Right lung (tissue), 5 donors: ENCODE data around the gene CTF1. TPM values are rescaled to one million over a fixed set of nuclear protein-coding genes. Genes with fewer than 3 reads are reported as not detected.
A peak's percentile ranks its signal among the peaks of the same experiment; 100 is the strongest.

ENCODE experiments used
- DNase-seq, 2 donors: peaks; one replicate each; pipeline ENCODE4 v3.0.0-alpha.2; 2013
- polyA plus RNA-seq, 5 donors: library from polyadenylated mRNA; unstranded; fragments of 120-200 nt; gene quantifications; one replicate each; pipeline versions ENCODE4 v1.2.1 to v1.2.3, GENCODE V29; 2013; ENCODE audit warnings: inconsistent platforms in 1 of 5, low replicate concordance in 1 of 5; ENCODE audit not compliant: insufficient read length in 5 of 5, insufficient read depth in 1 of 5

Gene CTF1
- polyA plus RNA-seq, 5 donors: 7.8 to 12.5 (median 10.2) TPM

DNA sequence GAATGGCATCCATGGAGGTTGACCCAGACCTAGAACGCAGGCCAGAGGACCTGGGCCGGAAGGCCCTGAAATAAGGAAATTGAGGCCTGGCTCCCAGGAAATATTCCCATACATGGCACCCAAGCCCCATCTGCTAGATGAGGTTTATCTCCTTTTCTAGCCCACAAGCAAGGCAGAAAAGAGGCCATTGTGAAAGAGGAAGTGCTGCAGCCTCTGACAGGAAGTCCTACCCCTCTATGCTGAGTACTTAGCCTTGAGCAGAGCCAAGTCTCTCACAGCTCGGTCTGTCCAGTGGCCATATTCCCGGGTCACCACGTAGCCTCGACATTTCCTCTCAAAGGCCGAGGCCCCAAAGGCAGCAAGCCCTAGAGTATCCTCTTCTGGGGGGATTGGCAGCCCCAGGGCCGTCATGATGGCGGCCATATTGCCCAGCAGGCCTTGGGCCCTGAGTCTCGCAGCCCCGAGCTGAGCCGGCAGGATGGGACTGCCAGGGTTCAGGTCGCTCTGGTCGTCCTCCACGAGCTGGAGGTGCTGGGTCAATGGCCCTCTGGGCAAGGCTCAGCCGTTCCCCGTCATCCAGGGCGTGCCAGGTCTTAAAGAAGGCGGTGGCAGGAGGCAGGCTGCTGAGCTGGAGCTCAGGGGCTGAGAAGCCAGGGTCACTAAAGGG is 7.8 kb downstream of the CTF1 start:
- no peak for DNase-seq

DNA sequence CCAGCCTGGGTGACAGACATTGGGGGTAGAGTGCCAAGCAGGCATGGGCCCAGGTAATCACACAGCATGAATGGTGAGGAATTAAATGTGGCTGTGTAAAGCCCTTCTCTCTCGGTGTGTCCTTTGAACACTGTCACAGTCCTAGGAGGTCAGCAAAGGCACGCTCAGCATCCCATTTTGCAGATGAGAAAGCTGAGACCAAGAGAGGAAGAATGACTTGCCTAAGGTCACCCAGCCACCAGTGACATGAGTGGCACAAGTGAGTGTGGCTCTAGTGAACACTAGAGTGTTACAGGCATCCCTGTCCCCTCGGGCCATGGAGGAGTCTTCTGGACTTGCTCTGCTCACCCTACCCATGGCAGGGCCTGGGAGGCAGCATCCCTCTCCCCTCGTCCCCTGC is 10.7 kb downstream of the CTF1 start:
- no peak for DNase-seq

GRCh38 chr16:30910427-30911029 is 14.1 kb downstream of the CTF1 start:
- no peak for DNase-seq

- DNase-seq: no peak
Measured at GRCh38 chr16:30912794-30913412, 16.5 kb downstream of the CTF1 start.

- DNase-seq: no peak
Measured at GRCh38 chr16:30914830-30915229, 18.4 kb downstream of the CTF1 start.

- no peak for DNase-seq
Measured at GRCh38 chr16:30918614-30919013, 22.2 kb downstream of the CTF1 start.

- no peak for DNase-seq
Measured at GRCh38 chr16:30920891-30921290, 24.5 kb downstream of the CTF1 start.

- DNase-seq: no peak
Measured at GRCh38 chr16:30921459-30921747, 25.0 kb downstream of the CTF1 start.

DNA sequence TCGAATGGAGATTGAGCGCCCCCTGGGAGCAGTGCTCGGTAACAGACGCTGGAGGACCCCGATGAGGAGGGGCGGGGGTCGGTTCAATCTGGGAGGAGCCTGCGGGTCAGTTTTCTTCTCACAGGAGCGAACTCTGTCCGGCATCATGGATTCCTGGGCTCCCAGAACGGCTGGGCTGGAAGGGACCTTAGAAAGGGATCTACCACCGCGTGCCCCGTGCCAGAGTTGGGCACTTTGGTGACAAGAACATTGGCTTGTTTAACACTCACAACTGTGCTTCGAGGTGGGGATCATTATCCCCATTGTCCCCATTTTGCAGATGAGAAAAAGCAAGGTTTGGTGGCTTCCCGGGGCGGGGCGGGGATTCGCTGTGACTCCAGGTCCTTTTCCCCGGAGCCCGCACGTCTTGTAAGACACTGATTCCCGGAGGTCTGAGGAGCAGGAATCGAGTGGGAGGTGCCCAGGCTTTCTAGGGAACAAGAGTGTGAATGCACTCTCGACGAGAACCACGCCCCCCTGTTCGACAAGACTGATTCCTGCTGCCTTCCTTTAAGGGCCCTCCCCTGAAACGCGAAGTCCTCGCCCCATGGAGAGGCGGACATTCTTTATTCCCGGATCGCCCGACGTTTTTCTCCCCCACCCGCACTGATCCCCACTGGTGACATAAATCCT is 25.5 kb downstream of the CTF1 start:
- peak; percentile 90 to 94 for DNase-seq

DNA sequence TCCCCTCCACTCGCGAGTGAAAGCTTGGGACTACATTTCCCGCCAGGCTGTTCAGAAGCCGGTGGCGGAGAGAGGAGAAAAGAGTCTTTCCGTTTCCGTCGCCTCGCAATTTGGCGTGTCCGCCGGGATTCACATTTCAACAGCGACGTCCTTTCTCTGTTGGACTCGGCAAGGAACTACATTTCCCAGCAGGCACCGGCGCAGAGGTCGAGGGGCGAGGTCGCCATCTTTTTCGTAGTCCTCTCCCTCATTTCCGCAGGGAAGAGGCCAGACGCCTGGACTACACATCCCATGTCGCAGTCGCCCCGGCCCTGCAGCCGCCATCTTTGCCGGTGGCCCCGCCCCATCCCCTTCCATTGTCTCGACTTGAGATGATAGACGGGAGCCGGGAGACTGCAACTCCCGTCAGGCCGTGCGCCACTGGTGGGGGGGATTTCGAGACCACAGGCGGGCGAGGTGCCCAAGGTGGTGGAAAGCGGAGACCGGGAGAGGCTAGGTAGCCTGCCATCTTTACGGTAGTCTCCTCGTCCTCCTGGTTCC is 26.1 kb downstream of the CTF1 start:
- peak; percentile 100 for DNase-seq

- peak; percentile 99 to 100 for DNase-seq
Measured at GRCh38 chr16:30922960-30923535, 26.6 kb downstream of the CTF1 start.

- no peak for DNase-seq
Measured at GRCh38 chr16:30923554-30924075, 27.2 kb downstream of the CTF1 start, which contains the start of gene FBXL19. FBXL19 (plus strand) TSS chr16:30923572; CDS start chr16:30925755, 2,183 bp downstream.

DNA sequence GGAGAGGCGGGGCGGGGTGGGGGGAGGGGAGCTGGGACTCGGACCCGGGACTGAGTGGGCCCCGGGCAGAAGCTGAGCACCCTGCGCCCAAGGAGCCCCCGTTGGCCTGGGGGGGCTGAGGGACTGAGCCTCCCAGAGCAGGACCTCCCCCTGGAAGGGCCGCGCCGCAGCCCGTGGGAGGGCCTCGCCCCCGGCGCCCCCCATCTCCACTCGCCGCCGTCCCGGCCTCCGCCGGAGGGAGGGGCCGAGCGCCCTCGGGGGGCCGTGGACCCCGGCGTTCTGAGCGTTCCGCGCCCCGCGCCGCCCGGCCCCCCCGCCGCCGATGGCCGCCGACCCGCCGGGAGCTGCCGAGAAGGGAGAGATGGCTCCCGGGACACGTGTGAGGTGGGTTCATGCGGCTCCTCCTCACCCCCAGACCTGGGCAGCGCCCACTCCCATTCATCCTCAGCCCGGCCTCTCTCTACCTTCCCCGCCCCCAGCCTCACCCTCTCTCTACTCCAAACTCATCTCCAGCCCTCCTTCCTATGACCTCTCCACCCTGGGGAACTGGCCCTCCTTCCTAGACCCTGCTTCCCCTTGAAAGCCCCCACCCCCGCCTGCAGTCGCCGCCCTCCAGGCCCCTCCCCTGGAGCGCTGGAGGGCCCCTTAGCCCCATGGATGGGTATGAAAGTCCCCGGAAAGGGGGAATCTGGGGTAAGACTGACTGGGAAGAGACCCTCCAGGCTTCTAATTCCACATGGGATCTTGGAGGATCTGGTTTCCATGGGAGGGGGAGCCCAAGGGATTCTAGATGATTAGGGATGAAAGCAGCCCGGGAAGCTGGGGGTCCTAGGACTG is 27.9 kb downstream of the CTF1 start:
- DNase-seq: no peak

GRCh38 chr16:30924913-30925631 is 28.7 kb downstream of the CTF1 start:
- DNase-seq: no peak

DNA sequence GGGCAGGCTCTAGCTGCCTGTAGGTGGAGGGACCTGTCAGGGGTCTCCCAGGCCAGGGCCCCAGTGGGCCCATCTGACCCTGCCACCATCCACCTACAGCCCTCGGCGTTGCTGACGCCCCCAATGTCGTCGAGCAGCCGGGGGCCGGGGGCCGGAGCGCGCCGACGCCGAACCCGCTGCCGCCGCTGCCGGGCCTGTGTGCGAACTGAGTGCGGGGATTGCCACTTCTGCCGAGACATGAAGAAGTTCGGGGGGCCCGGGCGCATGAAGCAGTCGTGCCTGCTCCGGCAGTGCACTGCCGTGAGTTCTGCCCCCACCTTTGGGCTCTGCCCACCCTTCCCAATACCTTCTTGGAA is 29.2 kb downstream of the CTF1 start:
- no peak for DNase-seq

DNA sequence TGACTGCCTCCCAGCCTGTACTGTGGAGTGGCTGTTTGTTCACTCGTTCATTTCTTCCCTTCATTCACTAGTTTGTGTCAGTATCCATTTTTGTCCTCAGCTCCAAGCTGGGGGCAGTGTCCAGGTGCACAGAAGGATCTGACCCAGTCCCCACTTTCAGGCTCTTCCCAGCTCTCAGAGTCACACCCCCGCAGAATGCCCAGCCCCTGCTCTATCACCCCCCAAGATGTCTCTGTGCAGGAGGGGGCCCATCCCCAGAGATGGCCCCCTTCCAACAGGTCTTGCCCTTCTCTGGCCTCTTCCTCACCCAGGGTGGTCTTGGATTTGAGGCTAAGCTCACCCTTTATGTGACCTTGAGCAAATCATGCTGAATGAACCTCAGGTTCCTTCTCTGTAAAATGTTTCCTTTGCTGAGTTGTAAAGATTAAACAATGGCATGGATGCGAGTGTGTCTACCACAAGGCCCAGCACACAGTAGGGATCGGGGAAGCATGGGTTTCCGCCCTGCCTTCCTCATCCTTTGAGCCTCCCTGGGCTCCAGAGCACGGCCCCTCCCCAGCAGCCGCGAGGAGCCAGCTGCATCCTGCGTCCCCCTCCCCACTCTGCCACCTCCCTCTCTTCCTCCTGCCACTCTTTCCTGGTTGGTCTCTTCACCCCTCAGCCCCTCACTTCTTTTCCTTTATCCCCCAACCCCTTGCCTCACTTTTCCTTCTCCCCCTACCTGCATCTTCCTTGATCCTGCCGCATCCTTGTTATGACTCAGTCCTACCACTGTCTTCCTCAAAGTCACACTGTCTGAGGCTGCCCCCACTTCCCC is 29.8 kb downstream of the CTF1 start:
- no peak for DNase-seq

DNA sequence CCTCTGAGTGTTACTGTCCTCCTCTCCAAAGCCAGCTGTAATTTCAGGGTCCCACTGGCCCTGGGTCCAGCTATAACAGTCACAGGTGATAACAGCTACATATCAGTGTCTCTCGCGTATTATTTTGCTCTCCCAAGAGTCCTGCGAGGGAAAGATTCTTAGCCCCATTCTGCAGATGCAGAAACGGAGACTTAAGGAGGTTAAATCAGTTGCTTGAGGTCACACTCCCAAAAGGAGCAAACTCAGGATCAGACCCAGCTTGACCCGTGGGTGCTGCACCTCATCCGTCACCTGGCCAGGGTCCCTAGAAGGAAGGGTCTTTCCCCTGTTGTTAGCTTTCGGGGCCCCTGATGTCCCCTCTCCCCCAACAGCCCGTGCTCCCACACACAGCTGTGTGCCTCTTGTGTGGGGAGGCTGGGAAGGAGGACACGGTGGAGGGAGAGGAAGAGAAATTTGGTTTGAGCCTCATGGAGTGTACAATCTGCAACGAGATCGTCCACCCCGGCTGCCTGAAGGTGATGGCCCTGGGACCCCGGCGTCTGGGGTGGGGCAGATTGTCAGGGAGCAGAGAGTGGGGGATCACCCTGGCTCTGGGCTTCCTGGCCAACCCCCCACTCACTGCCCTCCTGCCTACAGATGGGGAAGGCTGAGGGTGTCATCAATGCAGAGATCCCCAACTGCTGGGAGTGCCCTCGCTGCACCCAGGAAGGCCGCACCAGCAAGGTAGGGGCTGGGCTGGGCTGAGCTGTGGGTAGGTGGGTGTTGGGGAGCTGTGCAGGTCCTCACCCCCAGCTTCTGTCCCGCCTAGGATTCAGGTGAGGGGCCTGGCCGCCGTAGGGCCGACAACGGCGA is 30.7 kb downstream of the CTF1 start:
- DNase-seq: no peak

- peak; percentile 47 for DNase-seq
Measured at GRCh38 chr16:30927789-30928378, 31.5 kb downstream of the CTF1 start.
